OCI-LY7 (cell line): Measurements from ENCODE around the gene TWIST2.

Experiments used
- CTCF ChIP-seq: fragments of 200-600 bp; sonication (generic); conservative IDR thresholded peaks from 2 replicates; pipeline ENCODE4 v1.5.1; 2014; ENCODE audit warnings: mild to moderate bottlenecking, antibody characterized with exemption, low read length, moderate library complexity, mixed read lengths
- EZH2phosphoT487 ChIP-seq: fragments of 200-600 bp; sonication (generic); IDR thresholded peaks from 2 replicates; pipeline ENCODE4 v1.6.1; 2018; ENCODE audit warnings: low read depth, borderline replicate concordance, mild to moderate bottlenecking, mixed run types, antibody characterized with exemption, low read length, moderate library complexity, mixed read lengths

GRCh38 chr2:238856713-238857567 lies 9.1 kb downstream of the TWIST2 start:
- no peak for TF ChIP-seq CTCF
- TF ChIP-seq EZH2phosphoT487, result no peak
